ENCODE data around the gene SHANK3. TPM values are rescaled to one million over a fixed set of nuclear protein-coding genes. Genes with fewer than 3 reads are reported as not detected.
"Not testable (repeated sequence)": the region's sequence is repeated elsewhere in the genome, so short reads cannot be mapped to it uniquely, and the experiment has no call there.

The SHANK3 gene
- total RNA-seq, 1 donor from 2014 or later, result 10.6 TPM

DNA sequence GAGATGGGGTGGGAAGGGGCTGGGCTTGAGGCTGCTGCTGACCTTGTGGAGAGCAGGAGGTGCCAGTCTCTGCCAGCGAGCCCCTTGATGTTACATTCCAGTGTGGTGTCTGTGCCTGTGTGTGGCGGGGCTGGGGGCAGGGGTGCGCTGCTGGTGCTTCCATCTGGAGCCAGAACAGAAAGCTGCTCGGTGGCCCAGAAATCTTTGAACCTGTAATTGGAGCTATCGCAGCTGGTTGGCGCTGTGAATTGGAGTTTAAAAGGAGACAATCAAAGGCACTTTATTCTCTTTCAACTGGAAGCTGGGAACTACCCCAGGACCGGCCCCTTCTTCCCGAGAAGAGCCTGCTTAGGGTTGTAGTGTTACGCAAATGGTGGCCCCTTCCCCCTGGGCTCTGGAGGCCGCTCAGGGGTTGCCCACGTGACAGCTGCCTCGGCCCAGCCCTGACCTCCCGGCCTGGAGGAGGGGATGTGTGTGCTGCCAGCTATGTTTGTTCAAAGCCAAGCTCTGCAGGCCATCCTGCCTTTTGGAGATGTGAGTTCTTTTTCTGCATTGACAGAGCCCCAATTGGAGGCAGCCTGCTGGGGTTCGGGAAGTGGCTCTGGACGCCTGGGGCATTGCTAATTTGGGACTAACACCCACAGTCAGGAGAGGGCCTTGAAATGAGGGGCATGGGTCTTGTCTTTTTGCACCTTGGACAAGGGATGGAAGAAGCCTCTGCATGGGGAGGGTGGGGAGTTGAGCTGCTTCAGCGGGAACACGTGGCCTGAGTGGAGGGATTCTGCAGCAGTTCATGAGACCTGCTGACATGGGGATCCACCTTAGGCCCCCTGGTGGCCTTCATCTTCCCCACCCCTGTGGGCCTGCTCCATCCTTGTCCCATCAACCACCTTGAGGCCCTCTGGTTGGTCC is 30.7 kb upstream of the SHANK3 start:
- Histone ChIP-seq H3K9ac (ENCODE audit: low read length) (no peak overlapping the region), H2AFZ (ENCODE audit: low read depth, low read length) (no peak overlapping the region), H3K4me3 (ENCODE audit: insufficient read depth, low read depth, low read length) (no peak overlapping the region), H3K9me3 (ENCODE audit: insufficient read depth, low read depth, low read length) (no peaks in the 10 kb centered on the region), H3K27me3 (ENCODE audit: insufficient read depth, low read length) (peaks cover 26% of the 10 kb centered on the region), H3K36me3 (ENCODE audit: insufficient read depth, low read length) (no peaks in the 10 kb centered on the region), H4K20me1 (ENCODE audit: insufficient read depth, low read length) (no peaks in the 10 kb centered on the region), H3K79me2 (ENCODE audit: insufficient read depth, low read length) (no peaks in the 10 kb centered on the region), H3K27ac (ENCODE audit: low read depth, low read length) (no peak overlapping the region), H3K4me1 (ENCODE audit: insufficient read depth, low read length) (no peaks in the 10 kb centered on the region), H3K4me2 (ENCODE audit: low read length) (peak overlapping the region; percentile 20)
- H3K36me3 Mint-ChIP-seq (ENCODE audit: low read depth, unreplicated experiment), result no peaks in the 10 kb centered on the region
- TF ChIP-seq EZH2 (IDR thresholded peaks at IDR 0.05; ENCODE audit: insufficient read depth, low read length), result no peak
- TF ChIP-seq, protein P1, sequence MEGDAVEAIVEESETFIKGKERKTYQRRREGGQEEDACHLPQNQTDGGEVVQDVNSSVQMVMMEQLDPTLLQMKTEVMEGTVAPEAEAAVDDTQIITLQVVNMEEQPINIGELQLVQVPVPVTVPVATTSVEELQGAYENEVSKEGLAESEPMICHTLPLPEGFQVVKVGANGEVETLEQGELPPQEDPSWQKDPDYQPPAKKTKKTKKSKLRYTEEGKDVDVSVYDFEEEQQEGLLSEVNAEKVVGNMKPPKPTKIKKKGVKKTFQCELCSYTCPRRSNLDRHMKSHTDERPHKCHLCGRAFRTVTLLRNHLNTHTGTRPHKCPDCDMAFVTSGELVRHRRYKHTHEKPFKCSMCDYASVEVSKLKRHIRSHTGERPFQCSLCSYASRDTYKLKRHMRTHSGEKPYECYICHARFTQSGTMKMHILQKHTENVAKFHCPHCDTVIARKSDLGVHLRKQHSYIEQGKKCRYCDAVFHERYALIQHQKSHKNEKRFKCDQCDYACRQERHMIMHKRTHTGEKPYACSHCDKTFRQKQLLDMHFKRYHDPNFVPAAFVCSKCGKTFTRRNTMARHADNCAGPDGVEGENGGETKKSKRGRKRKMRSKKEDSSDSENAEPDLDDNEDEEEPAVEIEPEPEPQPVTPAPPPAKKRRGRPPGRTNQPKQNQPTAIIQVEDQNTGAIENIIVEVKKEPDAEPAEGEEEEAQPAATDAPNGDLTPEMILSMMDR (IDR thresholded peaks at IDR 0.05; ENCODE audit: insufficient read depth, low read depth, low read length), result peak; percentile 24
- peaks cover 7% of the 10 kb centered on the region for H3K4me1 Mint-ChIP-seq (ENCODE audit: low read depth, unreplicated experiment)
- DNase-seq (ENCODE audit: low read depth) (no peak), FAIRE-seq (no peak)
- H3K27ac Mint-ChIP-seq (ENCODE audit: unreplicated experiment), result no peak overlapping the region
- peaks cover 13% of the 10 kb centered on the region for H3K27me3 Mint-ChIP-seq (ENCODE audit: low read depth, unreplicated experiment)
- H3K4me3 Mint-ChIP-seq (ENCODE audit: unreplicated experiment), result peak overlapping the region; percentile 45
- H3K9me3 Mint-ChIP-seq (ENCODE audit: unreplicated experiment), result no peaks in the 10 kb centered on the region

DNA sequence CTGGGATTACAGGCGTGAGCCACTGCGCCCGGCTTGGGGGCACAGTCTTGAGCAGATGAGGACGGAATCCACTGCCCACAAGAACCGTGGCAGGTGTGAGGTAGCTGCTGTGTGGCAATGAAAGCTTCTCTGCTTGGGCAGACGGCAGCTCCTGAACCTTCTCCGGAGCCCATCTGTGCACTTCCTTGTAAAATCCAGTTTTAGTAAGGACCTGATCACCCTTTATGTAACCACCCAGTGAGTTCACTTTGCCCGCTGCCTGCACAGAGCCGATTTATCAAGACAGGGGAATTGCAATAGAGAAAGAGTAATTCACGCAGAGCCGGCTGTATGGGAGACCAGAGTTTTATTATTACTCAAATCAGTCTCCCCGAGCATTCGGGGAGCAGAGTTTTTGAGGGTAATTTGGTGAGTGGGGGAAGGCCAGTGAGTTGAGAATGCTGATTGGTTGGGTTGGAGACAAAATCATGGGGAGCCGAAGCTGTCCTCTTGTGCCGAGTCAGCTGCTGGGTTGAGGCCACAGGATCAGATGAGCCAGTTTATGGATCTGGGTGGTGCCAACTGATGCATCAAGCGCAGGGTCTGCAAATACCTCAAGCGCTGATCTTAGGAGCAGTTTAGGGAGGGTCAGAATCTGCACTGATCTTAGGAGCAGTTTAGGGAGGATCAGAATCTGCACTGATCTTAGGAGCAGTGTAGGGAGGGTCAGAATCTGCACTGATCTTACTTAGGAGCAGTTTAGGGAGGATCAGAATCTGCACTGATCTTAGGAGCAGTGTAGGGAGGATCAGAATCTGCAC is 29.4 kb upstream of the SHANK3 start:
- H3K9ac ChIP-seq (ENCODE audit: low read length); H3K4me3 Mint-ChIP-seq (ENCODE audit: unreplicated experiment); H2AFZ ChIP-seq (ENCODE audit: low read depth, low read length); H3K79me2 ChIP-seq (ENCODE audit: insufficient read depth, low read length); H3K36me3 ChIP-seq (ENCODE audit: insufficient read depth, low read length); H3K4me3 ChIP-seq (ENCODE audit: insufficient read depth, low read depth, low read length); H3K4me1 Mint-ChIP-seq (ENCODE audit: low read depth, unreplicated experiment); H3K36me3 Mint-ChIP-seq (ENCODE audit: low read depth, unreplicated experiment); DNase-seq (ENCODE audit: low read depth); H3K9me3 ChIP-seq (ENCODE audit: insufficient read depth, low read depth, low read length); H3K27ac Mint-ChIP-seq (ENCODE audit: unreplicated experiment); H3K4me1 ChIP-seq (ENCODE audit: insufficient read depth, low read length); H4K20me1 ChIP-seq (ENCODE audit: insufficient read depth, low read length); H3K27ac ChIP-seq (ENCODE audit: low read depth, low read length); H3K4me2 ChIP-seq (ENCODE audit: low read length); H3K9me3 Mint-ChIP-seq (ENCODE audit: unreplicated experiment): not testable (repeated sequence)
- FAIRE-seq, result peak; percentile 67
- peaks cover 26% of the 10 kb centered on the region for H3K27me3 ChIP-seq (ENCODE audit: insufficient read depth, low read length)
- peaks cover 13% of the 10 kb centered on the region for H3K27me3 Mint-ChIP-seq (ENCODE audit: low read depth, unreplicated experiment)

DNA sequence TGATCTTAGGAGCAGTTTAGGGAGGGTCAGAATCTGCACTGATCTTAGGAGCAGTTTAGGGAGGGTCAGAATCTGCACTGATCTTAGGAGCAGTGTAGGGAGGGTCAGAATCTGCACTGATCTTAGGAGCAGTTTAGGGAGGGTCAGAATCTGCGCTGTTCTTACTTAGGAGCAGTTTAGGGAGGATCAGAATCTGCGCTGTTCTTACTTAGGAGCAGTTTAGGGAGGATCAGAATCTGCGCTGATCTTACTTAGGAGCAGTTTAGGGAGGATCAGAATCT is 28.9 kb upstream of the SHANK3 start:
- not testable (repeated sequence) for H3K27ac Mint-ChIP-seq (ENCODE audit: unreplicated experiment); H3K27ac ChIP-seq (ENCODE audit: low read depth, low read length); H3K36me3 ChIP-seq (ENCODE audit: insufficient read depth, low read length); DNase-seq (ENCODE audit: low read depth); H3K4me1 Mint-ChIP-seq (ENCODE audit: low read depth, unreplicated experiment); H3K36me3 Mint-ChIP-seq (ENCODE audit: low read depth, unreplicated experiment); H3K9ac ChIP-seq (ENCODE audit: low read length); H2AFZ ChIP-seq (ENCODE audit: low read depth, low read length); H3K4me3 ChIP-seq (ENCODE audit: insufficient read depth, low read depth, low read length); H3K9me3 ChIP-seq (ENCODE audit: insufficient read depth, low read depth, low read length); H3K79me2 ChIP-seq (ENCODE audit: insufficient read depth, low read length); H3K4me2 ChIP-seq (ENCODE audit: low read length); H3K4me3 Mint-ChIP-seq (ENCODE audit: unreplicated experiment); H3K4me1 ChIP-seq (ENCODE audit: insufficient read depth, low read length); H3K9me3 Mint-ChIP-seq (ENCODE audit: unreplicated experiment); H4K20me1 ChIP-seq (ENCODE audit: insufficient read depth, low read length)
- H3K27me3 Mint-ChIP-seq (ENCODE audit: low read depth, unreplicated experiment), result peaks cover 13% of the 10 kb centered on the region
- H3K27me3 ChIP-seq (ENCODE audit: insufficient read depth, low read length), result peaks cover 25% of the 10 kb centered on the region
- peak; percentile 34 for FAIRE-seq
